NCI-H2171 treated with DMSO at 0.1 percent for 48 hours (cell line): ENCODE measurements around the gene ME3.

Experiments
- DNase-seq: peaks from one replicate; lab custom pipeline; 2025; lab: John Stamatoyannopoulos, UW

Gene ME3

DNA sequence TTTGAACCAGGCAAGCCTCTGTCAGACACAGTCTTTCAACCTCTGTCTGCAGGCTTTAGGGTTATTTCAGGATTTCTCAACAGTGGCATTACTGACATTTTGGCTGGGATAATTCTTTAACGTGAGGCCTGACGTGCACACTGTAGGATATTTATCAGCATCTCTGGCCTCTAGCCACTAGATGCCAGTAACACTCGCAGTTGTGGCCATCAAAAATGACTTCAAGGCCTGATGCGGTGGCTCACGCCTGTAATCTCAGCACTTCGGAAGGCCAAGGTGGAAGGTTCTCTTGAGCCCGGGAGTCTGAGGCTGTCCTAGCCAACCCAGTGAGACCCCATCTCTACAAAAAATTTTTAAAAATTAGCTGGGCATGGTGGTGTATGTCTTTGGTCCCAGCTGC, 184.7 kb downstream of the ME3 start:
- no peak for DNase-seq

DNA sequence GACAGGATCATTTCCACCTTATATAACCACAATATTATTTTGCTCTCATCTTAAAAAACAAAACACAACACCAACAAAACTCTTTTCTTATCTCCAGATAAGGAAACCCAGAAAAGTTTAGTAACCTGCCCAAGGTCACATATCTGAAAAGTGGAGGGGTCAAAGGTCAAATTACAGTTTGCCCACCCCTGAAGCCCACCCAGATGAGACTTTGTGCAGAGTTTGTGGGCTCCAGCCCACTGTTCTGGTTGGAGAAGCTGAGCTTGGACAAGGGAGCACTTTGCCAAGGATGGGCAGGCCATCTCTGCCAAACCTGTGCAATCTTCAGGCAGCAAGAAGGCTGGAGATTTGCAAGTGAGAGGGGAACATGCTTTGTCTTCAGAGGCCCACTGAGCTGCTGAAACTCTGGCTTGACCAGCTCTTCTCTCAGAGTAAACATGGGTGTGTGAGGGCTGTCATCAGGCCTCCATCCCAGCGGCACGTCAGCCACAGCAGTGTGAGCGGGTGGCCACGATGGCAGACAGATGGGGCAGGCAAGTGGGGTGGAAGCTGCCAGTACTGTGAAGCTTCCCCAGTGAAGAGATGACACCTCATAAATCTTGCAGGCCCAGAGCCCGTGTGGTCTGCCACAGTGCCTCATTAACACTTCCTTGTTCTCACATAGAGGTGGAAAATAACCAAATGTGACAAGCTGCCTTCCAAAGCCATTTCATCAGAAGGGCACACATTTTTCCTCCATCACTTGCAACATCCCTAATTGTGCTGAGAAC, 186.0 kb downstream of the ME3 start:
- DNase-seq = peak; percentile 83

DNA sequence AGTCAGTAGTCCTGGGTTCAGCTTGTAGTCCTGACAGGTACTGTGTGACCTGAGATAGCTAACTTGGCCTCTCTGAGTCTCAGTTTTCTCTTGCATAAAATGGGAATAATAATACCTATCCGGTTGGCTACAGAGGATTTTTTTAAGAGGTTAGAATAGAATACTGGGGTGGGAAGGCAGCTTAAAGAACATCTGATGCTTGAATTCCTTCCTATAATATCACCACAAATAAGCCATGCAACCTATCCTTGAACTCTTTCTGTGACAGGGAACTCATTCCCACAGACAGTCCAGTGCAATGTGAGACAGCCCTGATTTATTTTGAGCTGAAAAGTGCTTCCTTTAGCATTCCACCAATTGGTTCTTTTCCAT, 187.6 kb downstream of the ME3 start:
- DNase-seq = no peak

DNA sequence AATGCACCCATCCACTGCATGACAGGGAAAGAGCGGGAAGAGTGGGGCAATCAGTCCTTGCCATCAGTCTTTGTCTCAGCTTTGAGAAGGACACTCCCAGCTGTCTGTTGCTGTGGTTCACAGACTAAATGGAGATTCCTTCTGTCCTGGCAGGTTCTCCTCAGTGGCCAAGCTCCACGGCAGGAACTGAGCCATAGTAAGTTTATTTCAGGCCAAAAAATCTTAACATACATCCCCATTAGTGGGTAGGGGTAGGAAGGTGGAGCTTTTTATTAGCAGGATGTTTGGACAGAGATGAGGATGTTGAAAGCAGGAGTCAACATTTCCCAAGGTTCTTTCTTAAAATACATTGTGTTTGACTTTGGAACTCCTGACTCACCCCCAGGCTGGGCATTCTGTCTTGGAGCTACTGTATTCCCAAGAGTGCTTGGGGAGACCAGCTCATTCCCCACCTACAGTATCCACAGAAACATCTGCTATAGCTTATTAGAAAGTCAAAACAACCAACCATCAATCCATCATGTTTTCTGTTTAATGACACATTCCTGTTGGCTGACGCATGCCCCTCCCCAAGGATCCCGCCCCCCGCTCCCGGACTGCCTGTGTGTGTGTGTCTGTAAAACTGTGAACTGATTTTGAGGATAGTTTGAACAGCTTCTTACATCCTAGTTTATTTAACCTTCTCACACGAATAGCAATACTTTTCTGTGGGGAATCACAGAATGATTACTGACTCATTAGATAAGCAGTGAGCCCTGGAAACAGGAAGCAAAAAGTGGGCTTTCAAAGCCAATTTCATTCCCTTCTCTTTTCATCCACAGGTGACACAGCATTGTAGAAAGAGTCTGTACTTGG, 188.2 kb downstream of the ME3 start:
- peak; percentile 99 for DNase-seq

DNA sequence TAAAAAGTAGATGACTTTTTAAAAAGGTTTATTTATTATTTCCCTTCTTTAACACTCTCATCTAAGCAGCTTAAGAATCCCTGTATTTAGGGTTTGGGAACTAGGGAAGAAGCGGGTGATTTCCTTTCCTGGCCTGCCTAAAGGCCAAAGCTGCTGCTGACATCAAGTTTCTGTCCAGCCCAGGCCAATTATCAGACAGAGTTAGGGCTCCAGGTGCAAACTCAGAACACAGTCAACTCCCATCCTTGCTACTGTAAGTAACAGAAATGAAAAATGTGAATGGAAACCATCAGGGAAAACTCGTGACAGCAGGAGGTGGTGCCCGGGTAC, 188.8 kb downstream of the ME3 start:
- no peak for DNase-seq

DNA sequence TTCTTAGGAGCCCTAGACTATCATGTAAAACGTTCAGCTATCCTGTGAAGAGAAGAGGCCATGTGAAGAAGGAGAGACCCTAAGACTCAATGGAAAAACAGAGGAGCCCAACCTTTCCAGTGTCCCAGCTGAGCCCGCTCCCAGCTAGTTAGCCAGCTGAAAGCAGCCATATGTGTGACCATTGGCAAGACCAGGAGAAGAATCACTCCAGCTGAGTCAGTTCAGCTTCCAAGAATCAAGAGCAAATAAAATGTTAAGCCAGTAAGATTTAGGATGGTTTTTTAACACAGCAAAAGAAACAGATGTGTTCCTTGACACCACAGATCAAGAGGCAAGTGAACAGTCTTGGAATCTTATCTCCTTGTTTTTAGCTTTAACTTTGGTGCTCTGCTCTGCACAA, 189.7 kb downstream of the ME3 start:
- DNase-seq = no peak

DNA sequence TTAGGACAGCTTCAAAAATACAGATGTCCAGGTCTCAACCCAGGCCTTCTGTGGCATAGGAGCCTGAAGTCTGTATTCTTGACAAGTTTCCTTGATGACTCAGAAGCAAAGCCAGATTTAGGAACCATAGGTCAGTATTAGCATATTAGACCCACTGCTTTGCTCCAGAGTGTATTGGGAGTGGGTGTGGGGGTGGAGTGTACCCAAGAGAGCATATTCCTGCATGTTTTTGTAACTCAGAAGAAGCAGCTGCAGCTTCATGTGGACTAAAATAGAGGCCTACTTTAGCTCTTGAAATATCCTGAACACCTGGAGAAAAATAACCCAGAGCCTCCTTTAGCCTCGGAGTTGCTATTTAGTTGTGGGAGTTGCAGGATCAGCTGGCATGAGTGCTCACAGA, 191.0 kb downstream of the ME3 start:
- peak; percentile 49 for DNase-seq

DNA sequence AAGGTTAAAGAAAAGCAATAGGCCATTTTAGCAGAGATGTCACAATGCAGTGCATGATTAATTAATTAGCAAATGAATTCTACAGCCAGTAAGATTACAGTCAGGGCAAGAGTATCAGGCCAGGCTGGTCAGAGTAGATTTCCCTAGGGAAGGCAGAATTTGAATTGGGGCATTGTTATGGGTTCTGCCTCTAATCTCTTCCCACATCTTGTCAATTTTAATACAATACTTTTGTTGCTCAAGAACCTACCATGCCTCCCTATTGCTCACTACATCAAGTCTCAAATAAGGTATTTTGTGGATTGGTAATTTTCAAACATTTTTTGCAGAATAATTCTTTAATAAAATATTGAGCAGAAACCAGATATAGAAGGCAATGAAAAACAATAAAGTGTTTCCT, 194.1 kb downstream of the ME3 start:
- no peak for DNase-seq

DNA sequence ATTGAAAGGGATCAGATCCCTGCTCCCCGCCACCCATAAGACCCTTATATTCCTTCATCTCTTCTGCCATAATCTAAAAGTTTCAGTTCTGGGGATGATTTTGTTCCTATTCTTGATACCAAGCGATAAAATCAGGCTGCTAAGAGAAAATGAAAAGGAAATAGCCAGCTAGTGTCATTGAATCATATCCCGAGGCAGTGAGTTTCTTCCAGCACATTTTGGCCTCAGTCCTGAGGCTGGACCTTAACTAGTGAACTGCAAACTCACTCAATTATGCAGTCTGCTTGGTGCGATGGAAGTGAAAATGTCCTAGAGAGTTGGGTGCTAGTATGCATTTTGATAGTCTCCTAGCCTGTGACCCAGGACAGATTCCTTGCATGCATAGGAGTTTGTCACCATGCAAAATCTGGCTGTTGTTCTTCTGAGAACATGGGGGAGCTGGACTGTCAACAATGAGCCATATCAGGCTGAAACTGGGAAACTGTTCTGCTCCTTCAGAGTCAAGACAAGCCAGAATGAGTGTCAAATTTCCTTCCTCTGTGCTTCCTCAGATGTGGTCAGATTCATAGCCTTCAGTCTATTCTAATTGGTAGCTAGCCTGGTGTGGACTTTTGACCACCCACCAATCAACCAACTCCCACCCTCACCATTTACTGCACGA, 194.8 kb downstream of the ME3 start:
- DNase-seq = no peak

DNA sequence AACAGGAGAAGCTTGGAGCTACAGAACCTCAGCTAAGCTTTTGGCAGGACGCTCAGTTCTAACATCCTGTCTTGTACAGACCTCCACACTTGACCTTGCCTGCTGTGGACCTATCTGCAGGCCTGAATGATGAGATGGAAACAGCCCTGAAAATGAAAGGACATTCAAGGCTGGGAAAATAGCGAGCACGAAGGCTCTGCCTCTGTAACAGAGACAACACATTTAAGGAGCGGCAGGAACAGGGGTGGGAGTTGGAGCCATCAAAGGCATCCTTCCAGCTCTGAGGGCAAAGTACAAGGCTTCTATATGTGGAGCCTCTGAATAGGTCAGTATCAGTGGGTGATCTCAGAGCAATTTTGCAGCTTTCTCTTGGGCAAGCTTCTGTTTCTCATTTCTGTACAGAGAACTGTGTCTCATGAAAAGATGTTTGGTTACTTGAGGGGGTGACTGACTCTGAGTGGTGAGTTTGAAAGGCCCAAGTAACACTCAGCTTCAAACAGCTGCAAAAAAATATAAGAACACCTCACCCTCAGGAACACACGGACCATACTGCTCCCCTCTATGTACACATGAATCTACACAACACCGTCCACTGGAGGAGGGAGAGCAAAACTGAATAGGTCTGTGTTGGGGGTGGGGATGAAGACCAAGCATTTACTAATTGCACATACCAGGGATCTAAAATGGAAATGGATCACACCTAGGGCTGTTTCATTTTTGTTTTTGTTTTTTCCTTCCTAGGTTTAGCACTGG, 196.1 kb downstream of the ME3 start:
- DNase-seq = no peak

DNA sequence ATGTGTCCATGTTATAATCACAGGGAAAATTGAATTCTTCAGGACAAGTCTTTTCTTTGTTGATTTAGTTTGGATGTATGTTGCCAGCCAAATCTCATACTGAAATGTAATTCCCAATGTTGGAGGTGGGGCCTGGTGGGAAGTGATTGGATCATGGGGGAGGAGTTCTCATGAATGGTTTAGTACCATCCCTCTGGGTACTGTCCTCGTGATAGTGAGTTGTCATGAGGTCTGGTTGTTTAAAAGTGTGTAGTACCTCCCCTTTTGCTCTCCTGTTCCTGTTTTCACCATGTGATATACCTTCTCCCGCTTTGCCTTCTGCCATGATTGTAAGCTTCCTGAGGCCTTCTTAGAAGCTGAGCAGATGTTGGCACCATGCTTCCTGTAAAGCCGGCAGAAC, 197.4 kb downstream of the ME3 start:
- no peak for DNase-seq

DNA sequence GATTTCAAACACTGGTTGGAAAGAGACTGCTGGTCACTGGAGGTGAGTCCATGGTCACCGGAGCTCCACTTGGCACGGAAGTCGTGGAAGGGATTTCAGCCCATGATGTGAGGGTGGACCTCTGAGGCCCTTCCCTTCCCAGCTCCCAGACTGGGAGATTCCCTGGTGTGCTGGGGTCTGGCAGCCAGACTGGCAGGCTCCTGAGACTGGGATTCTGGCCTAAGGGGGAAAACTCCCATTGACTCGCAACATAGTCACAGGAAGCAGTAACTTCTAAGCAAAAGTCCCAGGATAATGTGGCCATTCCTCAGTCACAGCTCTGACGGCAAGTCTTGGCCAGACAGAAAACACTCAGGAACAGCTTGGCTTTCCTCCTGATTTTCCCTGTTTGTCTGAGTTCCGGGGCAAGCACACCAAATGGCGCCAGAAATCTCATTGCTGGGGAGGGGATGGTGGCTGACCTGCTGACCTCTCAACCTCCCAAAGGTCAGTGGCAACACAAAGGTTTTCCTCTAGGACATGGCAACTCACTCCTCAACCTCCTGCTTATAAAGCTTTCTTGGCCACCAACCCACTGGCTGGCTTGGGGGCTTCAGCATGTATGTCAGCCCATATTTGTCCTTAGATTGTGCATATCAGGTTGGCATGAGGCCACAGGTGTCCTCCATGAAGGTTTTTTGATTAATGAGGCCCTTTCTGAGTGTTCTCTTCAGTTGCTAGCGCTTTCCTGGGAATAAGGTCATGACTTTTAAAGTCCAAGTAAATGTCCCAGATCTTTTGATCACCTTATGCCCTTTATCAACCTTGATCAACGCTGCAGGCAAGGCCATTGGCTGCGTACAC, 198.2 kb downstream of the ME3 start:
- no peak for DNase-seq

DNA sequence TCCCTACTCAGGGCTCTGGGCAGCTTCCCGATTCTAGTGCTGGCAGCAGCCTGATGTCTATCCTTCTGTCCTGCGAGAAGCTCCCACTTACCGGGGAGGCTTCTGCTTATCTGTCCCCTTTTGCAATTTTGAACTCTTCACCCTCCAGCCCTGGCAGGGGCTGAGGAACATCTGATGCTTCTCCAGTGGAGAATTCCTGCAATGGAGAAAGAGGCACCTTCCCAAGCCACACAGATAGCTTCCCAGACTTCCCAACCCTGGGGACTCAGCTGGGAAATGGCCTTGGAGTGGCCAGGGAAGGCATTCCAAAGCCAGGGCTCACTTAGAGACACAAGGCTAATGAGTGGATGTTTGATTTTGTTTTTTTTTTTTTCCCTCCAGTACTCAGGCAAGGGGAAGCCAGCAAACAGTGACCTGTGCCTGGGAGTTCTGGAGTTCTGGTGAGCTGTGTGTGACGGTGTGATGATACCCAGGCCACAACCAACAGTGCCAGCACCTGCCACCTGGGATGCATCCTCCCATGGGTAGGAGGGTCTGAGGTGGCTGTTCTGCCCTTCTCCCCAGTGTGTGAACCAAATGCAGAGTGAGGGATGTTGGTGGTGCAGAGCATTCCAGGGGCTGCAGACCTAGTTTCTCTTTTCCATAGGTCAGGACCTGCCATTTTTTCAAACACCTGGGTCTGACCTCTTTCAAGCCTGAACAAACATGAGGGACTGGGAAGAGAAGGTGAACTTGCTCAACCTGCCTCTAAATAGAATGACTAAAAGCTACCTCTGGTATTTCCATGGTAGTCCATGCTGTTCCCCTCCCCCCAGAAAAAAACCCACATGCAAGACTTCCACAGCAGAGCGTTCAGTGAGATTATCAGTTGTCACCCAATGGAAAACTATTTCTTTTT, 202.7 kb downstream of the ME3 start:
- no peak for DNase-seq

DNA sequence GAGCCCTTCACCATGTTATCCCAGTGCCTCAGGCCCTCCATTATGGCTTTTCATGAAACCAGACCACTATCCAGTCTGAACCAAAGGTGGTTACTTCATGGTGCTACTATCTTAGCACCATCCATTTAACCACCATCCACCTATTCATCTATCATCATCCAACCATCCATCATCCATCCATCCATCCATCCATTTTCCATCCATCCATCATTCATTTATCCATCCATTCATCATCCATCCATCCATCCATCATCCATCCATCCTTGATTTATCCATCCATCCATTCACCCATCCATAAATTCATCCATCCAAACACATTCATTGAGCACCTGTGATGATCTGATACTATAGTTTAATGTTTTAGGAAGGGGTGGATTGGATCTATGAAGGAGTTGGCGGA, 204.2 kb downstream of the ME3 start:
- no peak for DNase-seq

DNA sequence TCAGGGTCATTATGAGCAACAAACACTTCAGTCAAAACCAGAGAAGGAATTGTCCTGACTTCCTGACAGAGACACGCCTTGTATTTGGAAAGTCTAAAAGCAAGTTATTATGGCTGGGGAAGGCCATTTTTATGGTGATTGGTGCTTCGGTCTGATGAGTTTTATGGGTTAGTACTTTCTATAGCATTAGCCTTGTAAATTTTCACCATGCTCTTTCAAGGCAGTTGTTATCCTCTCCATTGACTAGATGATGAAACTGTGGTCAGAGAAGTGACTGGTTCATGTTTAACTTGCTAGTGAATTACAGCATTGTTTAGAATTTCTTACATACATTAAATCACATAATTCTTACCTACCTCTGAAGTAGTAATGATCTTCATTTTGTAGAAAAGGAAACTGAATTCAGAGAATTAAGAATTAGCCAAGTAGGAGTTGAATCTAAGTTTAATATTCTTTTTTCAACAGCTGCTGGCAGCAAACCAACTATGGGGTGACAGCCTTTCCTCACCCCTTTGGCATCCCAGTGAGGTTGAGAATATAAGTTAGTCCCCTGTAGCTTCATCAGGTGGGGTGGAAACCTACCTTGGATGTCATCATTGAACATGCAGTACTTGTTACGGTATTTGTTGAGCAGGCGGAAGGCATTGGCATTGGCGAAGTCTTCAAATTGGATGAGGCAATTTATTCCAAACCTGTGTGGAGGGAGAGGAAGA, 207.8 kb downstream of the ME3 start:
- DNase-seq = no peak

DNA sequence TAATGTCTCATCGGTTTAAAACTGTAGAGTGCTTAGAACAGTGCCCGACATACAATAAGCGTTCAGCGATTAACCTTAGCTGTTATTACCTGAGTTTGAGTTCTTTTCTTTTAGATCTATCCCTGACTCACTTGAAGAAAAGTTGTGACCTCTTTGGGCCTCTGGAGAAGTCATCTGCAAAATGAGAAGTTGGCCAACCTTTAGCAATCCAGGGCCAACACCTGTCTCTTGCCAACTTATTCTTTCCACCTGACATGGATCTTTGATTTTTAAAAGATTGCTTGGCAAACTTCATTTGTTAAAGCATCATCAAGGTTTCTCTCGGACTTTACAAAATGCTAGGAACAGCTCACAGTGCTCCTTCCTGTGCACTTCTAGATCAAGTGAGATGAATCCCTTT, 208.5 kb downstream of the ME3 start:
- no peak for DNase-seq

DNA sequence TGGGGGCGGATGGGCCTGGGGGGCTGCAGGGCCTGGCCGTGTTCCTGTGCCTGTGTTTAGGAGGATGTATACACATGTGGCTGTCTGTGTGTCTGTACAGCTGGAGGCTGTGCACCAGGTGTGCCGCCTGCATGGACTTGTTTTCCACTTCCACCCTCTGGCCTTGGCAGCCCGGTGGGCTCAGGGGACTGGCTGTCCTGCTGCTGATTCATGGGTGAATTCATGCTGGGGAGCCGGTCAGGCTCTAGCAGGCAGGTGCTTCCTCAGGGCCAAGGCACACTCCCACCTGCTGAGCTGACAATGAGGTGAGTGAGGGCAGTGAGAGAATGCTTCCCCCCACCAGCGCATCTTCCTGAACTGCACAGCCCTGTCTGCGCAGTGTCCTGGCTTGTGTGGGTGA, 209.3 kb downstream of the ME3 start:
- DNase-seq = no peak

DNA sequence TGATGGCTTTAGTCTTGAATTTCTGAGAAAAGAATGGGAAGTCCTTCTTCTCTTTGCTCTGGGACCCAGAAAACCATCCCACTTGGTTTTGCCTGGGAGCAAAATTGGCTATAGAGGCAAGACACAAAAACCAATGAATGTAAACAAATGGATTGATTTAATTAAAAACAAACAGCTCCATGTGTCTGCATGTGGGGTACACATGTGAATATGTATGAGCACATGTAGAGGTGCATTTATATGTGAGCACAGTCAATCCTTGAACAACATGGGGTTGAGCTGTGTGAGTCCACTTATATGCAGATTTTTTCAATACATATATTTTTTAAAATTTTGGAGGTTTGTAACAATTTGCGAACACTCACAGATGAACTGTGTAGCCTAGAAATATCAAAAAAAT, 210.5 kb downstream of the ME3 start:
- DNase-seq = no peak

DNA sequence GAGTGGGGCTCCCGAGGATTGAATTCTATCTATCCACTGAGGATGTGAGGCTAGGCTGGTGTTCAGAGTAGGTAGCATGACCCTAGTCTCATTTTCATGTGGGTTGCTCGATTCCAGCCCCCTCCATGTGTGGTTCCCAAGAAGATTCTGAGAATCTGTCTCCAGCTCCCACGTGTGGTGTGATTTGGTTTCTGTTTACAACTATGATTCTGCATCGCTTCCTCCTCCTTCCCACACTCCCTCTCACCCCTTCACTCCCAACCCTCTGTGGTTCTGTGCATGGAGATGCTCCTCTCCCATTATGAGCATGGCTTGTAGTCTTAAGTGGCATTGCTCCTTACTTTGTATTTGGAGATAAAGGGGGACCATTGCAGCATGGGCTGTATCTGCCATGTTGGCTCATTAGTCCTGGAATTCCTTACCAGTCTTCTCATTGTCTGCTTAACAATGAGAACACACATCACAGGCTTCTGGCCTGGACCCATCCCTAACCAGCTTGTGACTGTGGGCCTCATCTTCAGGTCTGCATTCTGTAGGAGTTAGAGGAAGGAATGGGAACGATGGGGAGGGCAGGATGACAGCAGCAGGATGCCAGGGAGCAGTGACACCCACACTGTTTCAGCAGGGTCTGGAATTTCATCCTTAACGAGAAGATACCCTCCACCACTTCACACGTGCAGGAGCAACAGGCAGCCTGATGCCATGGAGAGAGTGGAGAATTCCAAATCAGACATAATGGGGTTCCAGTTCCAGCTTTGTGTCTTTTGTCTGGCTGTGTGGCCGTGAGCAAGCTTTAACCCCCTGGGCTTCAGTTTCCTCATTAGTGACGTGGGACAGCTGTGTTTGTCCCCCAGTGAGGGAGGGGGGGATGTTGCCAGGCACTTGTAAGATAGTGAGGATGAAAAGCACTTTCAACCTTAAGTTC, 211.7 kb downstream of the ME3 start:
- no peak for DNase-seq
